H1 (cell line): ENCODE measurements around the gene KHSRP. TPM values are rescaled to one million over a fixed set of nuclear protein-coding genes. Genes with fewer than 3 reads are reported as not detected.

Experiments
- CTCF ChIA-PET: fragments of 300-600 bp; sonication (Branson Sonifier 250); formaldehyde crosslinking; loops from one replicate; lab custom pipeline; 2021; ENCODE audit not compliant: partially characterized antibody; lab: Charles Lee
- POLR2A ChIA-PET: fragments of 300-600 bp; sonication (Branson Sonifier 250); formaldehyde crosslinking; loops from one replicate; lab custom pipeline; 2021; ENCODE audit warnings: inconsistent platforms; ENCODE audit not compliant: partially characterized antibody; lab: Charles Lee
- DNase-seq, 2 experiments: peaks; one replicate each; pipeline versions ENCODE4 v3.0.0 to v3.0.0-alpha.2; 2010 to 2022; ENCODE audit warnings: low spot score in 2 of 2, low read depth in 1 of 2, mixed read lengths in 1 of 2
- FAIRE-seq: peaks from 2 replicates; lab custom pipeline; 2011; peaks lifted over from hg19 to GRCh38; lab: Jason Lieb, UNC
- H2AFZ ChIP-seq: 2 replicates; pipeline ENCODE4 v1.8.1; 2012; ENCODE audit warnings: low read length, inconsistent platforms
- H2AK5ac ChIP-seq: 2 replicates; pipeline ENCODE4 v1.6.1; 2013; ENCODE audit warnings: low read depth, low read length
- H2BK120ac ChIP-seq: replicated peaks from 2 replicates; pipeline ENCODE3; 2013; ENCODE audit warnings: low read depth, low read length, inconsistent platforms
- H2BK12ac ChIP-seq: 2 replicates; pipeline ENCODE4 v1.6.1; 2013; ENCODE audit warnings: low read depth, low read length
- H2BK15ac ChIP-seq: 2 replicates; pipeline ENCODE4 v1.6.1; 2013; ENCODE audit warnings: low read length
- H2BK20ac ChIP-seq: 2 replicates; pipeline ENCODE4 v1.6.1; 2013; ENCODE audit warnings: low read length
- H2BK5ac ChIP-seq: 2 replicates; pipeline ENCODE4 v1.6.1; 2013; ENCODE audit warnings: low read depth, low read length
- H3K14ac ChIP-seq: 2 replicates; pipeline ENCODE4 v1.6.1; 2013; ENCODE audit warnings: inconsistent platforms; ENCODE audit not compliant: insufficient read length
- H3K18ac ChIP-seq: 2 replicates; pipeline ENCODE4 v1.6.1; 2013; ENCODE audit warnings: low read length; ENCODE audit errors: extremely low read depth
- H3K23ac ChIP-seq: 2 replicates; pipeline ENCODE4 v1.6.1; 2013; ENCODE audit warnings: inconsistent platforms; ENCODE audit not compliant: insufficient read length
- H3K23me2 ChIP-seq: 2 replicates; pipeline ENCODE4 v1.6.1; 2013; ENCODE audit warnings: low read depth, low read length
- H3K27ac ChIP-seq: 2 replicates; pipeline ENCODE4 v1.6.1; 2011; ENCODE audit warnings: low read depth, low read length, inconsistent platforms
- H3K27me3 ChIP-seq, 4 experiments: replicated peaks in 1 of 4; 1 replicate in 1 of 4; 2 replicates in 3 of 4; pipeline versions ENCODE4 v1.6.1 to v1.8.1; 2011 to 2013; ENCODE audit warnings: low read length in 3 of 4, mild to moderate bottlenecking in 3 of 4, inconsistent platforms in 2 of 4, mixed read lengths in 2 of 4, moderate library complexity in 1 of 4; ENCODE audit not compliant: control insufficient read depth in 3 of 4, insufficient read depth in 3 of 4; ENCODE audit errors: extremely low read depth in 1 of 4
- H3K36me3 ChIP-seq, 4 experiments: 2 replicates each; pipeline versions ENCODE4 v1.6.1 to v1.8.1; 2011 to 2013; ENCODE audit warnings: mild to moderate bottlenecking in 4 of 4, low read length in 3 of 4, moderate library complexity in 2 of 4, control low read depth in 1 of 4, inconsistent platforms in 1 of 4; ENCODE audit not compliant: insufficient read depth in 4 of 4, control insufficient read depth in 2 of 4
- H3K4ac ChIP-seq: replicated peaks from 2 replicates; pipeline ENCODE3; 2013; ENCODE audit warnings: low read length, low read depth, mixed read lengths, inconsistent platforms; ENCODE audit not compliant: insufficient read length
- H3K4me1 ChIP-seq, 4 experiments: replicated peaks in 1 of 4; 1 replicate in 1 of 4; 2 replicates in 3 of 4; pipeline versions ENCODE4 v1.6.1 to v1.8.1; 2011 to 2013; ENCODE audit warnings: low read length in 3 of 4, inconsistent platforms in 2 of 4, mixed read lengths in 1 of 4; ENCODE audit not compliant: insufficient read depth in 4 of 4, control insufficient read depth in 3 of 4
- H3K4me2 ChIP-seq, 2 experiments: 2 replicates each; pipeline versions ENCODE4 v1.6.1 to v1.8.1; 2011 to 2013; ENCODE audit warnings: low read depth in 2 of 2, low read length in 2 of 2, control low read depth in 1 of 2, inconsistent platforms in 1 of 2, mild to moderate bottlenecking in 1 of 2; ENCODE audit not compliant: insufficient read depth in 1 of 2
- H3K4me3 ChIP-seq, 4 experiments: fragments of 200-600, 300-600 bp in 1 of 4; sonication (generic), shearing (Covaris generic), sonication (Bioruptor Twin) in 1 of 4; 2 replicates each; pipeline versions ENCODE4 v1.5.1 to v1.8.1; 2011 to 2016; ENCODE audit warnings: low read length in 4 of 4, low read depth in 3 of 4, control low read depth in 2 of 4, inconsistent platforms in 2 of 4, mild to moderate bottlenecking in 2 of 4, mixed read lengths in 1 of 4, moderate library complexity in 1 of 4; ENCODE audit not compliant: insufficient read depth in 2 of 4; ENCODE audit errors: extremely low read depth in 1 of 4
- H3K56ac ChIP-seq: replicated peaks from 2 replicates; pipeline ENCODE3; 2013; ENCODE audit warnings: low read depth, mild to moderate bottlenecking, mixed read lengths, low read length, inconsistent platforms; ENCODE audit not compliant: insufficient read length
- H3K79me1 ChIP-seq: 2 replicates; pipeline ENCODE4 v1.6.1; 2013; ENCODE audit warnings: low read depth, low read length, control low read depth
- H3K79me2 ChIP-seq, 2 experiments: 2 replicates each; pipeline versions ENCODE4 v1.6.1 to v1.8.1; 2012 to 2013; ENCODE audit warnings: low read length in 2 of 2, mild to moderate bottlenecking in 2 of 2, inconsistent platforms in 1 of 2; ENCODE audit not compliant: insufficient read depth in 2 of 2, control insufficient read depth in 1 of 2
- H3K9ac ChIP-seq, 4 experiments: replicated peaks in 1 of 4; 1 replicate in 1 of 4; 2 replicates in 3 of 4; pipeline versions ENCODE4 v1.6.1 to v1.8.1; 2011 to 2013; ENCODE audit warnings: low read depth in 3 of 4, low read length in 3 of 4, control low read depth in 2 of 4, mild to moderate bottlenecking in 2 of 4, moderate library complexity in 2 of 4, inconsistent platforms in 1 of 4; ENCODE audit errors: extremely low read depth in 1 of 4
- H3K9me3 ChIP-seq, 2 experiments: 2 replicates each; pipeline versions ENCODE4 v1.6.1 to v1.8.1; 2012 to 2013; ENCODE audit warnings: mild to moderate bottlenecking in 2 of 2, moderate library complexity in 2 of 2, control low read depth in 1 of 2, inconsistent platforms in 1 of 2, low read depth in 1 of 2, low read length in 1 of 2, mixed read lengths in 1 of 2; ENCODE audit not compliant: insufficient read depth in 2 of 2
- H4K20me1 ChIP-seq, 2 experiments: replicated peaks in 1 of 2; 2 replicates each; pipeline versions ENCODE3 to v1.8.1; 2011 to 2013; ENCODE audit warnings: inconsistent platforms in 2 of 2, low read length in 2 of 2, mild to moderate bottlenecking in 1 of 2; ENCODE audit not compliant: insufficient read depth in 2 of 2, control insufficient read depth in 1 of 2
- H4K5ac ChIP-seq: 2 replicates; pipeline ENCODE4 v1.6.1; 2013; ENCODE audit warnings: low read length, low read depth, mixed read lengths, inconsistent platforms; ENCODE audit not compliant: insufficient read length
- H4K8ac ChIP-seq: 2 replicates; pipeline ENCODE4 v1.8.0; 2013; ENCODE audit warnings: mild to moderate bottlenecking, moderate library complexity, low read length, inconsistent platforms; ENCODE audit not compliant: insufficient read depth; ENCODE audit errors: extremely low read depth
- H4K91ac ChIP-seq: replicated peaks from 2 replicates; pipeline ENCODE3; 2013; ENCODE audit warnings: low read length, mixed read lengths, inconsistent platforms; ENCODE audit not compliant: insufficient read length
- BRCA1 ChIP-seq: IDR thresholded peaks from 2 replicates; pipeline ENCODE4 v1.6.1; 2012; ENCODE audit warnings: low read depth, low read length, improper control_type of control experiment
- KDM1A ChIP-seq: fragments of 200-600, 300-600 bp; sonication (generic); IDR thresholded peaks from 2 replicates; pipeline ENCODE4 v1.7.1; 2016; ENCODE audit warnings: mild to moderate bottlenecking, low read length, borderline replicate concordance
- NRF1 ChIP-seq: IDR thresholded peaks from 2 replicates; pipeline ENCODE4 v1.6.1; 2011; ENCODE audit warnings: mild to moderate bottlenecking, low read depth, low read length, improper control_type of control experiment
- PHF8 ChIP-seq: fragments of 200-600 bp; sonication (generic); conservative IDR thresholded peaks from 2 replicates; pipeline ENCODE4 v1.7.1; 2012; ENCODE audit warnings: low read depth, mild to moderate bottlenecking, inconsistent platforms, low read length, moderate library complexity
- RFX5 ChIP-seq: IDR thresholded peaks from 2 replicates; pipeline ENCODE4 v1.6.1; 2011; ENCODE audit warnings: low read depth, low read length, improper control_type of control experiment, borderline replicate concordance
- SIRT6 ChIP-seq: IDR thresholded peaks from one replicate; pipeline ENCODE4 v1.7.1; 2012; ENCODE audit warnings: low read length, inconsistent platforms
- SIX5 ChIP-seq: IDR thresholded peaks from 2 replicates; pipeline ENCODE4 v1.6.1; 2011; ENCODE audit warnings: mild to moderate bottlenecking, low read depth, low read length
- TCF12 ChIP-seq: IDR thresholded peaks from 2 replicates; pipeline ENCODE4 v1.6.1; 2011; ENCODE audit warnings: low read depth, mild to moderate bottlenecking, low read length
- TEAD4 ChIP-seq: IDR thresholded peaks from 2 replicates; pipeline ENCODE4 v1.6.1; 2012; ENCODE audit warnings: low read depth, low read length, inconsistent platforms, mixed read lengths
- WGBS, 2 experiments: shearing (Covaris generic) in 1 of 2; methylation state at CpG; one replicate each; pipeline versions ENCODE4 v1.1.6 to v1.1.7; 2013 to 2015; ENCODE audit warnings: low lambda C conversion rate in 2 of 2, mixed read lengths in 2 of 2, inconsistent platforms in 1 of 2, low coverage in 1 of 2, missing lambda C conversion rate in 1 of 2; ENCODE audit not compliant: insufficient replicate concordance in 2 of 2, insufficient coverage in 1 of 2, insufficient read length in 1 of 2; ENCODE audit errors: extremely low coverage in 1 of 2, missing lambda C conversion rate in 1 of 2; 5-methylcytosine and 5-hydroxymethylcytosine counted together
- polyA plus RNA-seq, 7 experiments: library from polyadenylated mRNA; depleted of rRNA in 3 of 7; stranded (reverse) in 5 of 7; unstranded in 2 of 7; fragments of >200 nt in 5 of 7; fragments of 200-250 nt in 2 of 7; gene quantifications; 1 replicate in 5 of 7; 2 replicates in 1 of 7; 4 replicates in 1 of 7; pipeline versions ENCODE4 v1.2.1 to v1.2.3, GENCODE V29; 2011 to 2013; ENCODE audit warnings: missing spikeins in 2 of 7, mixed read lengths in 2 of 7
- total RNA-seq: library from RNA; stranded (reverse); fragmentation: NEBNext Ultra II Directional; extraction: Animal tissue kit (Norgen Biotek cat#: 25700); gene quantifications from 2 replicates; pipeline ENCODE4 v1.2.1, GENCODE V29; 2021

Gene KHSRP
- total and polyA plus RNA-seq, 2 of the 8 experiments (the other 6 are each of a cell fraction or from before 2014, with no cell fraction given): 143 to 573 TPM

DNA sequence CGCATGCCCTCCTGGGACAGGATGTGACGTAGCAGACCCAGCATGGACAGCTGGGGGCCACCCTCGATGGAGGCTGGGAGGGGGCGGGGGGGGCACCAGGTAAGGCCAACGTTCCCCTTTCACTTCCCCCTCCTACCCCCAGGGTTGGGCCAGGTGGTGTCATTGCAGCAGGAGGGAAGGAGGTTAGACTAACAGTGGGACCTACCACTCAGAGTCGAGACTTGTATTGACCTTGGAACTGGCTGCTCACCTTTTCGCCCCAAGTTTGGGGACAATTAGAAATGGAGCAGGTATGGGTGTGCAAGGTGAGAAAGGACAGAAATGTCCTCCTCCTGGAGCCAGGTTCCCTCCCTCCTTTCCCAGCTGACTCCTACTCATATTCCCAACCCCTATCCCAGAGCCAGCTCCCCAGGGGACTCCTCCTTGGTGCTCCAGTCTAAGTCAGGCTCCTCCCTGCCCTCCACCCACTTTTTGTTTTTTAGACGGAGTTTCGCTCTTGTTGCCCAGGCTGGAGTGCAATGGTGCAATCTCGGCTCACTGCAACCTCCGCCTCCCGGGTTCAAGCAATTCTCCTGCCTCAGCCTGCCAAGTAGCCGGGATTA, 17.6 kb upstream of the KHSRP start:
- 95% methylated on average over 7 of the region's 13 CpGs; no CpG with 5 or more reads in 1 of the 2 experiments for WGBS, 2 experiments
- Histone ChIP-seq H3K4me3 (no peak overlapping the region), H3K56ac (no peak overlapping the region), H3K18ac (no peak overlapping the region), H4K5ac (no peak overlapping the region), H3K79me1 (no peaks in the 10 kb centered on the region), H3K23ac (no peak overlapping the region), H2BK5ac (no peak overlapping the region), H2BK120ac (no peak overlapping the region), H3K79me2 (no peaks in the 10 kb centered on the region), H3K9me3 (no peaks in the 10 kb centered on the region), H4K8ac (peak overlapping the region; percentile 5; the same call in 1 of the 2 replicates), H2AFZ (no peak overlapping the region), H3K4me1 (no peaks in the 10 kb centered on the region), H3K4ac (no peak overlapping the region), H3K9ac (no peak overlapping the region), H2BK20ac (no peak overlapping the region), H3K4me2 (no peak overlapping the region), H2BK15ac (no peak overlapping the region), H2BK12ac (no peak overlapping the region), H3K27ac (no peak overlapping the region), H4K91ac (no peak overlapping the region), H3K23me2 (no peaks in the 10 kb centered on the region), H3K14ac (no peak overlapping the region), H2AK5ac (no peak overlapping the region), H3K27me3 (no peaks in the 10 kb centered on the region), H4K20me1 (no peaks in the 10 kb centered on the region), H3K36me3 (no peaks in the 10 kb centered on the region)
- DNase-seq: no peak
- FAIRE-seq: no peak
- TF ChIP-seq PHF8 (no peak), TCF12 (no peak), RFX5 (no peak), KDM1A (peak; percentile 68; the same call in 1 of the 2 replicates), SIRT6 (no peak), SIX5 (no peak), TEAD4 (no peak), NRF1 (no peak), BRCA1 (no peak)
- ChIA-PET POLR2A (interaction anchor here (1.3 to 2.1 kb wide), 2 partner anchors 10 to 15 kb away, joined by 3 to 4 read pairs; no protein-coding TSS in a partner anchor), CTCF (interaction anchor here (0.6 to 1.7 kb wide), 2 partner anchors 111 to 421 kb away, joined by 3 read pairs; no protein-coding TSS in a partner anchor)
